Brain microvascular endothelial cell (primary cell): ENCODE data around the gene HAGH.

ENCODE experiments used
- DNase-seq: peaks from one replicate; pipeline ENCODE4 v3.0.0-alpha.2; 2020
- H3K27ac ChIP-seq: fragments of 250-450 bp; sonication (Bioruptor Pico); 2 replicates; pipeline ENCODE4 v1.5.1; 2020; ENCODE audit warnings: mild to moderate bottlenecking, moderate library complexity
- H3K27me3 ChIP-seq: fragments of 250-450 bp; sonication (Bioruptor Pico); replicated peaks from 2 replicates; pipeline ENCODE4 v1.5.1; 2020; ENCODE audit warnings: mild to moderate bottlenecking
- H3K36me3 ChIP-seq: fragments of 250-450 bp; sonication (Bioruptor Pico); replicated peaks from 2 replicates; pipeline ENCODE4 v1.5.1; 2020; ENCODE audit warnings: mild to moderate bottlenecking
- H3K4me3 ChIP-seq: 2 replicates; pipeline ENCODE4 v1.5.1; 2011; ENCODE audit warnings: low read depth, mild to moderate bottlenecking, control low read depth, low read length, moderate library complexity
- CTCF ChIP-seq: IDR thresholded peaks from 2 replicates; pipeline ENCODE4 v1.5.1; 2011; ENCODE audit warnings: low read depth, mild to moderate bottlenecking, moderate library complexity, low read length, control low read depth, inconsistent platforms; ENCODE audit errors: missing control alignments
- in situ Hi-C: cut with HindIII; loops from 2 replicates; pipeline ENCODE4 v1.10.0; 2017; ENCODE audit warnings: low sequenced_read_pairs, low pct_ligation_motif_present

The HAGH gene

DNA sequence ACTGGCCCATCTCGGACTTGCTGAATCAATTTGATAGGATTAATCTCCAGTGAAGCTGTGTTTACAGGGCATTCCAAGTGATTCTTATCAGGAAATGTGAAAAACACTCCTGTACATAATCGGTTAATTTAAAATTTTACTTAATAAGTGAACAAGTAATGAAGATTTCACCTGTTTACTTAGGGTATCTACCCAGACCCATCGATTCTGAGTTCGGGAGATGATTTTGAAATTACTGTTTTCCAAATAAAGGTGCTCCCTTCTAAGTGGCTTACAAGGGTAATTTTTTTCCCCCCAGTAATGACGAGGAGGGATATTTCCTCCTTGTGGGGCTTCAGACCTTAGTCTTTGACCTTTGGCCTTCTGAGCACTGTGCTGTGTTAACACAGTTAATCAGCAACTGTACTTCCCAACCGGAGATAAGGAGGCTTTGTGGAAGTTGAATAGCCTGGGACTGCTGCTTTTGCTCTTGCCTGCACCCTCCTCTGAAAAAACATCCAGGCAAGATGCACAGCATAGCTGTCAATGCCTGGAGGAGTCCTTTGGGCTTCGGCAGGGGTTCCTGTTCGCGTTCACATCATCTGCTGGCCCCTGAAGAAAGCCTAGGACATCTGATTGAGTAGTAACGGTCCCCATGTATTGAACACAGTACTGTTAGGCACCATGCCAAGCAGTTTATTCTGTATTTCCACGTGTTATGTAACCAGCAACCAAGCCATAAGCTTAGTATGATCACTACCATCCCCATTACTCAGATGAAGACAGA is 2.2 kb upstream of the HAGH start:
- H3K27me3 ChIP-seq, result no peaks in the 10 kb centered on the region
- in situ Hi-C loops, result no loop called here
- no peak overlapping the region for H3K27ac ChIP-seq
- no peak for TF ChIP-seq CTCF
- peaks cover 4% of the 10 kb centered on the region for H3K36me3 ChIP-seq
- no peak for DNase-seq
- no peak overlapping the region for H3K4me3 ChIP-seq

GRCh38 chr16:1825864-1826690 is 548 bp downstream of the HAGH start:
- no peaks in the 10 kb centered on the region for H3K27me3 ChIP-seq
- H3K36me3 ChIP-seq, result peaks cover 4% of the 10 kb centered on the region
- in situ Hi-C loops, result no loop called here
- DNase-seq, result no peak
- peak overlapping the region; percentile 98 for H3K4me3 ChIP-seq
- no peak for TF ChIP-seq CTCF
- H3K27ac ChIP-seq, result no peak overlapping the region

- Histone ChIP-seq H3K27ac (no peak overlapping the region), H3K36me3 (peaks cover 4% of the 10 kb centered on the region), H3K27me3 (no peaks in the 10 kb centered on the region), H3K4me3 (peak overlapping the region; percentile 98)
- in situ Hi-C loops, result no loop called here
- no peak for TF ChIP-seq CTCF
- DNase-seq, result no peak
Measured at GRCh38 chr16:1825381-1825863, 1.2 kb downstream of the HAGH start.

GRCh38 chr16:1823821-1824220 is 2.8 kb downstream of the HAGH start:
- TF ChIP-seq CTCF, result peak; percentile 58
- Histone ChIP-seq H3K27me3 (no peaks in the 10 kb centered on the region), H3K27ac (no peak overlapping the region), H3K4me3 (no peak overlapping the region), H3K36me3 (peaks cover under 1% of the 10 kb centered on the region)
- in situ Hi-C loops, result no loop called here
- peak; percentile 37 for DNase-seq

DNA sequence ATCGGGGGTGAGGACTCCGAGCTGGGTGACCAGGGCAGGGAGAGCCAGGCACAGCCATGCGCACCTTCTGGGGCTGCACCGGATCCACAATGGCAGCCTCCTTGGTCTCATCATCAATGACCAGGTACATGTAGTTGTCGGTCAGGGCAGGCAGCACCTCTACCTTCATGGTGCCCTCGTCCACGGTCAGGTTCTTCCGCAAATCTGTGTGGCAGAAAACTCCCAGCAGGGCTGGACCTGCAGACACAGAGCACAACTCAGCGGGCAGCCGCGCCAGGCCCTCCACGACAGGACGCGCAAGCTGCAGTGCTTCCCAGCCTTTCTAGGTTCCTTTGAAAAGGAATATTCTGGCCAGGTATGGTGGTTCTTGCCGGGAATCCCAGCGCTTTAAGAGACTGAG is 3.8 kb downstream of the HAGH start:
- in situ Hi-C loops, result no loop called here
- H3K36me3 ChIP-seq, result no peaks in the 10 kb centered on the region
- H3K4me3 ChIP-seq, result no peak overlapping the region
- no peak for DNase-seq
- no peaks in the 10 kb centered on the region for H3K27me3 ChIP-seq
- no peak overlapping the region for H3K27ac ChIP-seq
- TF ChIP-seq CTCF, result no peak
